Breast epithelium (tissue), 4 donors: ENCODE results near the gene MVP. TPM values are rescaled to one million over a fixed set of nuclear protein-coding genes. Genes with fewer than 3 reads are reported as not detected.

Source experiments
- DNase-seq, 2 donors: peaks; one replicate each; pipeline ENCODE4 v3.0.0-alpha.2; 2019; ENCODE audit warnings: low spot score in 2 of 2
- H3K27ac ChIP-seq, 2 donors: fragments of 200-600 bp; sonication (generic) in 1 of 2; one replicate each; pipeline ENCODE4 v1.5.1; 2016 to 2019; ENCODE audit warnings: mild to moderate bottlenecking in 1 of 2
- H3K27me3 ChIP-seq, 2 donors: fragments of 200-600 bp; sonication (generic) in 1 of 2; one replicate each; pipeline versions ENCODE4 v1.5.1 to v1.6.0; 2017 to 2019; ENCODE audit warnings: control low read depth in 1 of 2, mild to moderate bottlenecking in 1 of 2
- H3K36me3 ChIP-seq: fragments of 200-600 bp; one replicate; pipeline ENCODE4 v1.5.1; 2019
- H3K4me1 ChIP-seq, 2 donors: fragments of 200-600 bp; sonication (generic); one replicate each; pipeline ENCODE4 v1.5.1; 2016 to 2019; ENCODE audit warnings: control low read depth in 1 of 2
- H3K4me3 ChIP-seq, 3 donors: fragments of 200-600 bp; sonication (generic); 1 replicate in 2 of 3; 2 replicates in 1 of 3; pipeline ENCODE4 v1.5.1; 2016 to 2019; ENCODE audit warnings: mild to moderate bottlenecking in 3 of 3, moderate library complexity in 2 of 3
- H3K9me3 ChIP-seq, 2 donors: fragments of 200-600 bp; sonication (generic) in 1 of 2; one replicate each; pipeline ENCODE4 v1.5.1; 2016 to 2019; ENCODE audit warnings: control low read depth in 1 of 2
- CTCF ChIP-seq, 3 donors: fragments of 450-650 bp; IDR thresholded peaks; one replicate each; pipeline ENCODE4 v1.5.1; 2016 to 2017; ENCODE audit warnings: antibody characterized with exemption in 3 of 3, mild to moderate bottlenecking in 3 of 3, moderate library complexity in 3 of 3
- POLR2A ChIP-seq: fragments of 450-650 bp; IDR thresholded peaks from one replicate; pipeline ENCODE4 v1.6.1; 2016; ENCODE audit warnings: antibody characterized with exemption, mild to moderate bottlenecking, moderate library complexity
- POLR2AphosphoS5 ChIP-seq, 3 donors: sonication (generic); formaldehyde crosslinking; IDR thresholded peaks; one replicate each; pipeline ENCODE4 v1.6.1; 2017; ENCODE audit warnings: antibody characterized with exemption in 3 of 3
- intact Hi-C: fragments of 100-400 bp; cut with DNase I; formaldehyde crosslinking; loops from one replicate; pipeline ENCODE4 v1.15.1; 2023; ENCODE audit warnings: low total_unique reads
- total RNA-seq, 3 donors: library from RNA; depleted of rRNA; stranded (reverse); fragments of >200 nt; gene quantifications; one replicate each; pipeline ENCODE4 v1.1.0, GENCODE V29; 2016

Gene MVP
- total RNA-seq, 3 donors from 2014 or later = 78.1 to 132 (median 99.7) TPM

GRCh38 chr16:29893553-29893952 is 73.3 kb downstream of the MVP start:
- Histone ChIP-seq H3K4me3 (no peak overlapping the region), H3K36me3 (no peaks in the 10 kb centered on the region), H3K27me3 (peaks cover 0 to 10% of the 10 kb centered on the region in 2 donors), H3K9me3 (no peaks in the 10 kb centered on the region), H3K27ac (no peak overlapping the region), H3K4me1 (no peaks in the 10 kb centered on the region)
- TF ChIP-seq POLR2AphosphoS5 (IDR thresholded peaks at IDR 0.05) (no peak), CTCF (IDR thresholded peaks at IDR 0.05) (no peak), POLR2A (no peak)
- no peak for DNase-seq
- intact Hi-C loops = loop anchor here (10.0 kb wide), 1 partner anchor 1881 kb away; no protein-coding TSS in a partner anchor

- H3K27me3 ChIP-seq = peaks cover 0 to 10% of the 10 kb centered on the region in 2 donors
- H3K4me1 ChIP-seq = no peaks in the 10 kb centered on the region
- no peak for DNase-seq
- TF ChIP-seq POLR2A (no peak), POLR2AphosphoS5 (IDR thresholded peaks at IDR 0.05) (no peak), CTCF (IDR thresholded peaks at IDR 0.05) (no peak)
- H3K27ac ChIP-seq = no peak overlapping the region
- no peaks in the 10 kb centered on the region for H3K9me3 ChIP-seq
- no peaks in the 10 kb centered on the region for H3K36me3 ChIP-seq
- intact Hi-C loops = loop anchor here (10.0 kb wide), 1 partner anchor 1880 kb away; no protein-coding TSS in a partner anchor
- no peak overlapping the region for H3K4me3 ChIP-seq
Observed at GRCh38 chr16:29894352-29894751, 74.1 kb downstream of the MVP start.

- H3K4me1 ChIP-seq = no peaks in the 10 kb centered on the region
- H3K27ac ChIP-seq = no peak overlapping the region
- DNase-seq = no peak
- H3K36me3 ChIP-seq = no peaks in the 10 kb centered on the region
- H3K4me3 ChIP-seq = no peak overlapping the region
- H3K9me3 ChIP-seq = no peaks in the 10 kb centered on the region
- intact Hi-C loops = loop anchor here (10.0 kb wide), 1 partner anchor 1878 kb away; no protein-coding TSS in a partner anchor
- H3K27me3 ChIP-seq = peaks cover 0 to 10% of the 10 kb centered on the region in 2 donors
- TF ChIP-seq POLR2AphosphoS5 (IDR thresholded peaks at IDR 0.05) (no peak), POLR2A (no peak), CTCF (IDR thresholded peaks at IDR 0.05) (no peak)
Observed at GRCh38 chr16:29896841-29897240, 76.6 kb downstream of the MVP start.

GRCh38 chr16:29897333-29897732 is 77.1 kb downstream of the MVP start:
- Histone ChIP-seq H3K27me3 (peaks cover 0 to 10% of the 10 kb centered on the region in 2 donors), H3K9me3 (no peaks in the 10 kb centered on the region), H3K36me3 (no peaks in the 10 kb centered on the region), H3K4me3 (no peak overlapping the region), H3K27ac (no peak overlapping the region), H3K4me1 (no peaks in the 10 kb centered on the region)
- TF ChIP-seq CTCF (IDR thresholded peaks at IDR 0.05) = no peak
- TF ChIP-seq POLR2A = no peak
- TF ChIP-seq POLR2AphosphoS5 (IDR thresholded peaks at IDR 0.05) = no peak
- intact Hi-C loops = loop anchor here (10.0 kb wide), 1 partner anchor 1877 kb away; no protein-coding TSS in a partner anchor
- DNase-seq = no peak

Other genes with a start within 250 kb of the MVP start
- gene SPN, start 157.2 kb upstream of the MVP start, total RNA-seq = 1 to 10 TPM; 1.4 to 5.1 (median 2.3) TPM
- gene QPRT, start 141.3 kb upstream of the MVP start, total RNA-seq = 10 to 100 TPM in 1 of 3 donors, 1 to 10 TPM in 2; 2.4 to 13.3 (median 9.5) TPM
- 1 to 10 TPM in 2 of 3 donors, under 1 TPM in 1; 0.66 to 2.1 (median 1.8) TPM for gene C16orf54, start 74.5 kb upstream of the MVP start, total RNA-seq
- gene ZG16, start 42.2 kb upstream of the MVP start, total RNA-seq = under 1 TPM in 1 of 3 donors, not detected in 2; 0.33 TPM
- gene KIF22, start 29.7 kb upstream of the MVP start, total RNA-seq = 10 to 100 TPM; 16.3 to 50.2 (median 22.3) TPM
- gene MAZ, start 13.9 kb upstream of the MVP start, total RNA-seq = 10 to 100 TPM; 49.3 to 61.9 (median 60.0) TPM
- 1 to 10 TPM; 2.9 to 3.9 (median 3.5) TPM for gene PRRT2, start 8.3 kb upstream of the MVP start, total RNA-seq
- 10 to 100 TPM; 26.6 to 40.5 (median 29.8) TPM for gene PAGR1, start 4.3 kb upstream of the MVP start, total RNA-seq
- 100 to 1,000 TPM; 102 to 119 (median 117) TPM for gene CDIPT, start 42.8 kb downstream of the MVP start, total RNA-seq
- 1 to 10 TPM in 2 of 3 donors, under 1 TPM in 1; 0.16 to 7.2 (median 5.0) TPM for gene SEZ6L2, start 79.1 kb downstream of the MVP start, total RNA-seq
- gene ASPHD1, start 80.0 kb downstream of the MVP start, total RNA-seq = 1 to 10 TPM in 2 of 3 donors, not detected in 1; 1.3 to 2.5 TPM
- 10 to 100 TPM; 14.3 to 20.5 (median 18.7) TPM for gene KCTD13, start 105.8 kb downstream of the MVP start, total RNA-seq
- gene TMEM219, start 141.6 kb downstream of the MVP start, total RNA-seq = 100 to 1,000 TPM; 111 to 135 (median 128) TPM
- 10 to 100 TPM; 31.8 to 51.1 (median 37.3) TPM for gene TAOK2, start 153.4 kb downstream of the MVP start, total RNA-seq
- 10 to 100 TPM; 10.5 to 18.2 (median 15.5) TPM for gene HIRIP3, start 175.2 kb downstream of the MVP start, total RNA-seq
- 10 to 100 TPM; 31.8 to 39.7 (median 38.6) TPM for gene INO80E, start 175.8 kb downstream of the MVP start, total RNA-seq
- gene DOC2A, start 190.6 kb downstream of the MVP start, total RNA-seq = 1 to 10 TPM in 2 of 3 donors, under 1 TPM in 1; 0.48 to 4.5 (median 2.3) TPM
- gene C16orf92, start 202.7 kb downstream of the MVP start, total RNA-seq = not detected
- under 1 TPM in 1 of 3 donors, not detected in 2; 0.29 TPM for gene TLCD3B, start 210.8 kb downstream of the MVP start, total RNA-seq
- gene ALDOA, start 245.3 kb downstream of the MVP start, total RNA-seq = 100 to 1,000 TPM; 479 to 672 (median 540) TPM